ENCODE results near the gene EPHA6. TPM values are rescaled to one million over a fixed set of nuclear protein-coding genes. Genes with fewer than 3 reads are reported as not detected.

The EPHA6 gene
- total RNA-seq, 1 donor from 2014 or later = 0.11 TPM

DNA sequence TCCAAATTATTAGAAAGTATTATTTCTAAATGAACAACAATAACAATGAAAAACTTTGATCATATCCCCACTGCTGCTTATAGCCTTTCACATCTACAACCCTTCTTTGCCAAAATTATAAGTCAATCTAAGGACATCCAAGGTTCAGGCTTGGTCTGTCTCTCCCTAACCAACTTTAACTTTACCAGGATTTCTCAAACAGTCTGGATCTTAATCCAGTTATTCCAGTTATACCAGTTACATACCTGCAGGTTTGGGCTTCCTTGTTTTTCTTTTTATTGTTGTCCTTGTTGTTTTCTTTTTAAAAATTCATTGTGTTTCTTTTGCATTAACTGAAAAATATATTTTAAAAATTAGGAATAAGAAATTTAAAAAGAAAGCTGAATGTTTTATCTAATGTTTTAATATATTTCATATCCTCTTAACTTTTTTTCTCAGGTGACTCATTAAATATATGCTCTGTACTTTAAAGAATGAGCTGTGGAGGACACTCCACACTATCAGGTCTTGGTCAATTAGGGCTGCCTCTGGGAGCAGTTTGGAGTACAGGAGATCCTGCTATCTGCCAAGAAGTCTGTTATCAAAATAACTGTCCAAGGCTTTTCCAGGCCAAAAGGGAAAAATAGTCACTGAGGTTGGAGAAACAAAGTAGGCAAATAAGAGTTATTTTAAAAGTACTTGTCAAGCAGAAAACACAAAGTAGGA lies 421.4 kb downstream of the EPHA6 start:
- no peak overlapping the region for H3K4me3 Mint-ChIP-seq
- no peak overlapping the region for H3K27ac ChIP-seq
- H3K36me3 ChIP-seq = no peaks in the 10 kb centered on the region
- no peaks in the 10 kb centered on the region for H3K4me1 ChIP-seq
- no peaks in the 10 kb centered on the region for H3K4me1 Mint-ChIP-seq
- DNase-seq (ENCODE audit: low spot score) = no peak
- H3K4me2 ChIP-seq = no peak overlapping the region
- H3K36me3 Mint-ChIP-seq = no peaks in the 10 kb centered on the region
- H3K27me3 ChIP-seq = no peaks in the 10 kb centered on the region
- H3F3A ChIP-seq (ENCODE audit: low read depth) = no peaks in the 10 kb centered on the region
- no peaks in the 10 kb centered on the region for H3K9me3 ChIP-seq (ENCODE audit: low read depth)
- no peaks in the 10 kb centered on the region for H3K9me3 Mint-ChIP-seq
- no peak for TF ChIP-seq EZH2 (IDR thresholded peaks at IDR 0.05)
- TF ChIP-seq EZH2phosphoT487 (IDR thresholded peaks at IDR 0.05) = no peak
- TF ChIP-seq, protein P1, sequence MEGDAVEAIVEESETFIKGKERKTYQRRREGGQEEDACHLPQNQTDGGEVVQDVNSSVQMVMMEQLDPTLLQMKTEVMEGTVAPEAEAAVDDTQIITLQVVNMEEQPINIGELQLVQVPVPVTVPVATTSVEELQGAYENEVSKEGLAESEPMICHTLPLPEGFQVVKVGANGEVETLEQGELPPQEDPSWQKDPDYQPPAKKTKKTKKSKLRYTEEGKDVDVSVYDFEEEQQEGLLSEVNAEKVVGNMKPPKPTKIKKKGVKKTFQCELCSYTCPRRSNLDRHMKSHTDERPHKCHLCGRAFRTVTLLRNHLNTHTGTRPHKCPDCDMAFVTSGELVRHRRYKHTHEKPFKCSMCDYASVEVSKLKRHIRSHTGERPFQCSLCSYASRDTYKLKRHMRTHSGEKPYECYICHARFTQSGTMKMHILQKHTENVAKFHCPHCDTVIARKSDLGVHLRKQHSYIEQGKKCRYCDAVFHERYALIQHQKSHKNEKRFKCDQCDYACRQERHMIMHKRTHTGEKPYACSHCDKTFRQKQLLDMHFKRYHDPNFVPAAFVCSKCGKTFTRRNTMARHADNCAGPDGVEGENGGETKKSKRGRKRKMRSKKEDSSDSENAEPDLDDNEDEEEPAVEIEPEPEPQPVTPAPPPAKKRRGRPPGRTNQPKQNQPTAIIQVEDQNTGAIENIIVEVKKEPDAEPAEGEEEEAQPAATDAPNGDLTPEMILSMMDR (IDR thresholded peaks at IDR 0.05) = no peak
- H4K20me1 ChIP-seq (ENCODE audit: low read depth) = no peaks in the 10 kb centered on the region
- H3K27ac Mint-ChIP-seq = no peak overlapping the region
- H3K4me3 ChIP-seq = no peak overlapping the region
- H3K9ac ChIP-seq = no peak overlapping the region
- H2AFZ ChIP-seq (replicated peaks) = no peak overlapping the region
- no peaks in the 10 kb centered on the region for H3K27me3 Mint-ChIP-seq (ENCODE audit: insufficient read depth, low read depth)
- H3K79me2 ChIP-seq (ENCODE audit: low read depth) = no peaks in the 10 kb centered on the region

DNA sequence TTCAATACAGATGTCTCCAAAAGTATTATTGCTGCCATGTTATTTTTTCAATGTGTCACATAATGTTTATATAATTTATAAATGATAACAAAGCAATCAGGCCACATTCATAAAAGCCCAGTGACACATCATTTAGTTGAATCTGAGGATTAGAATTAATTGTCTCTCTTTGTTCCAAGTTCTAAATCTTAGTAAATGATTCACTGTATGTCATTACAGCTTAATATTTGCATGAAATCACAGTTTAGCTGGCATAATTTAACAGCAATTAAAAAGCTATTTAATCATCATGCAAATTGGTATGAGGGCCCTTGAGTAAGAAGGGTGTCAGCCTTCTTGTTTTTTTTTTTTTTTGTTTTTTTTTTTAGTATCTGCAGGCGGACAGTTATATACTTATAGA lies 427.0 kb downstream of the EPHA6 start:
- H3K4me2 ChIP-seq = no peak overlapping the region
- no peaks in the 10 kb centered on the region for H4K20me1 ChIP-seq (ENCODE audit: low read depth)
- Mint-ChIP-seq H3K4me1 (no peaks in the 10 kb centered on the region), H3K36me3 (no peaks in the 10 kb centered on the region), H3K4me3 (no peak overlapping the region), H3K27ac (no peak overlapping the region), H3K27me3 (ENCODE audit: insufficient read depth, low read depth) (no peaks in the 10 kb centered on the region), H3K9me3 (no peaks in the 10 kb centered on the region)
- H3K9ac ChIP-seq = no peak overlapping the region
- H3F3A ChIP-seq (ENCODE audit: low read depth) = no peaks in the 10 kb centered on the region
- H3K27ac ChIP-seq = no peak overlapping the region
- H3K4me3 ChIP-seq = no peak overlapping the region
- no peaks in the 10 kb centered on the region for H3K4me1 ChIP-seq
- no peaks in the 10 kb centered on the region for H3K79me2 ChIP-seq (ENCODE audit: low read depth)
- H3K27me3 ChIP-seq = no peaks in the 10 kb centered on the region
- DNase-seq (ENCODE audit: low spot score) = no peak
- H3K9me3 ChIP-seq (ENCODE audit: low read depth) = no peaks in the 10 kb centered on the region
- no peaks in the 10 kb centered on the region for H3K36me3 ChIP-seq
- H2AFZ ChIP-seq (replicated peaks) = no peak overlapping the region
- no peak for TF ChIP-seq EZH2phosphoT487 (IDR thresholded peaks at IDR 0.05)
- TF ChIP-seq, protein P1 (IDR thresholded peaks at IDR 0.05) = no peak

DNA sequence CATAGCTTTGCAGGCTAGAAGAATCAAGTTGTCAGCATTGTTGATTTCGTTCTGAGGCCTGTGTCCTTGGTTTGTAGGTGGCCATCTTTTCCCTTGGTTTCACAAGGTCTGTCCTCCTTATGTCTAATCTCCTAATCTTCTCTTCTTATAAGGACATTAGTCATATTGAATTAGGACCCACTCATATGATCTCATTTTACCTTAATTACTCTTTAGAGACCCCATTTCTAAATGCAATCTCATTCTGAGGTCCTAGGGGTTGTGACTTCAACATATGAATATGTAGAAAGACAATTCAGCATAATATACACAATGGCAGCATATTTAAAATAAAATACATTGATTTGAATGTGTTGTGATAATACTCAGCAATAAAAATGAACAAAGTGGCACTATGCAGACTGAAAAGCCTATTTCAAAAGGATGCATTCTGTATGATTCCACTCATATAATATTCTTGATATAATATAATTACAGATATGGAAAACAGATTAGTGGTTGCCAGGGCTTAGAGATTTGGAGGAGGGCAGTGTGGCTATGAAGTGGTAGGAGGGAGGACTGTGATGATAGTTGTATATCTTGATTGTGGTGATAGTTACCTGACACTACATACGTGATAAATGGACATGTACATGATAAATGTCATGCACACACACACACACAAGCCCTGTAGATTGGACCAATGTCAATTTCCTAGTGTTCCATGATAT lies 431.0 kb downstream of the EPHA6 start:
- Histone ChIP-seq H3K4me1 (no peaks in the 10 kb centered on the region), H3K4me2 (no peak overlapping the region), H2AFZ (replicated peaks) (no peak overlapping the region), H3K9me3 (ENCODE audit: low read depth) (no peaks in the 10 kb centered on the region), H3K27me3 (no peaks in the 10 kb centered on the region), H4K20me1 (ENCODE audit: low read depth) (no peaks in the 10 kb centered on the region), H3K4me3 (no peak overlapping the region), H3K27ac (no peak overlapping the region), H3K79me2 (ENCODE audit: low read depth) (no peaks in the 10 kb centered on the region), H3F3A (ENCODE audit: low read depth) (no peaks in the 10 kb centered on the region), H3K9ac (no peak overlapping the region), H3K36me3 (no peaks in the 10 kb centered on the region)
- H3K27me3 Mint-ChIP-seq (ENCODE audit: insufficient read depth, low read depth) = no peaks in the 10 kb centered on the region
- TF ChIP-seq, protein P1 (IDR thresholded peaks at IDR 0.05) = no peak
- no peak for TF ChIP-seq EZH2 (IDR thresholded peaks at IDR 0.05)
- no peak for TF ChIP-seq EZH2phosphoT487 (IDR thresholded peaks at IDR 0.05)
- H3K27ac Mint-ChIP-seq = no peak overlapping the region
- no peak overlapping the region for H3K4me3 Mint-ChIP-seq
- H3K36me3 Mint-ChIP-seq = no peaks in the 10 kb centered on the region
- H3K9me3 Mint-ChIP-seq = no peaks in the 10 kb centered on the region
- DNase-seq (ENCODE audit: low spot score) = no peak
- no peaks in the 10 kb centered on the region for H3K4me1 Mint-ChIP-seq

All from neural progenitor cell (in vitro differentiated cells).